H9 (cell line): ENCODE data around the gene GTF2F2. TPM values are rescaled to one million over a fixed set of nuclear protein-coding genes. Genes with fewer than 3 reads are reported as not detected.

Source experiments
- DNase-seq: peaks from one replicate; pipeline ENCODE4 v3.0.0-alpha.2; 2017
- H2AFZ ChIP-seq: one replicate; pipeline ENCODE4 v1.6.1; 2013; ENCODE audit warnings: mild to moderate bottlenecking, low read length, control low read depth, moderate library complexity
- H2AK5ac ChIP-seq: 2 replicates; pipeline ENCODE4 v1.6.1; 2013; ENCODE audit warnings: low read length, control low read depth, mixed read lengths; ENCODE audit not compliant: insufficient read length
- H2BK120ac ChIP-seq: one replicate; pipeline ENCODE4 v1.6.1; 2013; ENCODE audit warnings: low read depth, mild to moderate bottlenecking, low read length, control low read depth, inconsistent platforms; ENCODE audit not compliant: poor library complexity, severe bottlenecking
- H2BK12ac ChIP-seq: 2 replicates; pipeline ENCODE4 v1.6.1; 2013; ENCODE audit warnings: low read length, control low read depth, mixed read lengths, low read depth; ENCODE audit not compliant: insufficient read length
- H2BK15ac ChIP-seq: 2 replicates; pipeline ENCODE4 v1.6.1; 2013; ENCODE audit warnings: low read depth, low read length, control low read depth
- H2BK20ac ChIP-seq: one replicate; pipeline ENCODE4 v1.6.1; 2013; ENCODE audit warnings: low read depth, mild to moderate bottlenecking, low read length, control low read depth, inconsistent platforms; ENCODE audit not compliant: poor library complexity, severe bottlenecking
- H2BK5ac ChIP-seq: 2 replicates; pipeline ENCODE4 v1.6.1; 2013; ENCODE audit warnings: low read length, control low read depth, mixed read lengths; ENCODE audit not compliant: insufficient read length
- H3K14ac ChIP-seq: 2 replicates; pipeline ENCODE4 v1.6.1; 2013; ENCODE audit warnings: low read length, control low read depth; ENCODE audit not compliant: insufficient read depth
- H3K18ac ChIP-seq: 2 replicates; pipeline ENCODE4 v1.6.1; 2013; ENCODE audit warnings: low read depth, mild to moderate bottlenecking, mixed read lengths, low read length, control low read depth; ENCODE audit not compliant: insufficient read length
- H3K23ac ChIP-seq: 2 replicates; pipeline ENCODE4 v1.6.1; 2013; ENCODE audit warnings: low read length, control low read depth, mixed read lengths, low read depth; ENCODE audit not compliant: insufficient read length
- H3K23me2 ChIP-seq: 2 replicates; pipeline ENCODE4 v1.6.1; 2013; ENCODE audit warnings: low read depth, mild to moderate bottlenecking, mixed read lengths, low read length, control low read depth; ENCODE audit not compliant: insufficient read length, poor library complexity, severe bottlenecking
- H3K27ac ChIP-seq: 2 replicates; pipeline ENCODE4 v1.5.1; 2013; ENCODE audit warnings: low read length, control low read depth, mixed read lengths, low read depth; ENCODE audit not compliant: insufficient read length
- H3K27me3 ChIP-seq: 2 replicates; pipeline ENCODE4 v1.6.1; 2013; ENCODE audit warnings: low read length, control low read depth, inconsistent platforms; ENCODE audit not compliant: insufficient read depth
- H3K4ac ChIP-seq: 2 replicates; pipeline ENCODE4 v1.6.1; 2013; ENCODE audit warnings: low read depth, mild to moderate bottlenecking, control low read depth, inconsistent platforms, low read length, moderate library complexity
- H3K4me1 ChIP-seq: 2 replicates; pipeline ENCODE4 v1.6.1; 2013; ENCODE audit warnings: low read length, control low read depth, inconsistent platforms; ENCODE audit not compliant: insufficient read depth
- H3K4me2 ChIP-seq: 2 replicates; pipeline ENCODE4 v1.6.1; 2013; ENCODE audit warnings: low read length, control low read depth, mixed read lengths; ENCODE audit not compliant: insufficient read length, insufficient read depth
- H3K56ac ChIP-seq: 2 replicates; pipeline ENCODE4 v1.6.1; 2013; ENCODE audit warnings: low read depth, mild to moderate bottlenecking, mixed read lengths, low read length, control low read depth; ENCODE audit not compliant: insufficient read length
- H3K79me1 ChIP-seq: 2 replicates; pipeline ENCODE4 v1.6.1; 2013; ENCODE audit warnings: low read depth, mild to moderate bottlenecking, moderate library complexity, low read length, control low read depth, inconsistent platforms; ENCODE audit not compliant: insufficient read depth, poor library complexity, severe bottlenecking
- H3K79me2 ChIP-seq: 2 replicates; pipeline ENCODE4 v1.6.1; 2013; ENCODE audit warnings: low read length, control low read depth, inconsistent platforms; ENCODE audit not compliant: insufficient read depth
- H3K9ac ChIP-seq: 2 replicates; pipeline ENCODE4 v1.6.1; 2013; ENCODE audit warnings: low read length, control low read depth, mixed read lengths; ENCODE audit not compliant: insufficient read length; ENCODE audit errors: extremely low read depth
- H3K9me3 ChIP-seq: one replicate; pipeline ENCODE4 v1.6.1; 2013; ENCODE audit warnings: low read depth, low read length, inconsistent platforms; ENCODE audit not compliant: control insufficient read depth
- H3T11ph ChIP-seq: one replicate; pipeline ENCODE4 v1.6.1; 2013; ENCODE audit warnings: mild to moderate bottlenecking, low read length, control low read depth, inconsistent platforms
- H4K20me1 ChIP-seq: one replicate; pipeline ENCODE4 v1.6.1; 2013; ENCODE audit not compliant: control insufficient read depth, insufficient read length, insufficient read depth
- H4K5ac ChIP-seq: 2 replicates; pipeline ENCODE4 v1.6.1; 2013; ENCODE audit warnings: low read depth, mild to moderate bottlenecking, mixed read lengths, low read length, control low read depth; ENCODE audit not compliant: insufficient read length
- H4K8ac ChIP-seq: replicated peaks from 2 replicates; pipeline ENCODE4 v1.6.1; 2013; ENCODE audit warnings: low read length, control low read depth, mixed read lengths, low read depth; ENCODE audit not compliant: insufficient read length
- H4K91ac ChIP-seq: 2 replicates; pipeline ENCODE4 v1.6.1; 2013; ENCODE audit warnings: low read depth, mild to moderate bottlenecking, moderate library complexity, mixed read lengths, low read length, control low read depth; ENCODE audit not compliant: insufficient read length
- H3K27ac Mint-ChIP-seq, 3 experiments: 2 replicates in 2 of 3; 3 replicates in 1 of 3; pipeline ENCODE4 v1.8.0; 2020 to 2021; ENCODE audit warnings: mixed read lengths in 3 of 3, mild to moderate bottlenecking in 1 of 3, moderate library complexity in 1 of 3
- H3K27me3 Mint-ChIP-seq: 2 replicates; pipeline ENCODE4 v1.8.0; 2021; ENCODE audit warnings: low read depth, mild to moderate bottlenecking, moderate library complexity, mixed read lengths
- H3K36me3 Mint-ChIP-seq, 3 experiments: 2 replicates in 2 of 3; 3 replicates in 1 of 3; pipeline ENCODE4 v1.8.0; 2020 to 2021; ENCODE audit warnings: low read depth in 3 of 3, mixed read lengths in 3 of 3; ENCODE audit not compliant: insufficient read depth in 1 of 3
- H3K4me1 Mint-ChIP-seq, 2 experiments: 2 replicates each; pipeline ENCODE4 v1.8.0; 2020; ENCODE audit warnings: mixed read lengths in 2 of 2
- H3K4me3 Mint-ChIP-seq, 2 experiments: 2 replicates in 1 of 2; 3 replicates in 1 of 2; pipeline ENCODE4 v1.8.0; 2020 to 2021; ENCODE audit warnings: mild to moderate bottlenecking in 2 of 2, mixed read lengths in 2 of 2, moderate library complexity in 1 of 2
- H3K9me3 Mint-ChIP-seq, 2 experiments: 2 replicates in 1 of 2; 3 replicates in 1 of 2; pipeline ENCODE4 v1.8.0; 2020; ENCODE audit warnings: mild to moderate bottlenecking in 2 of 2, mixed read lengths in 2 of 2, moderate library complexity in 1 of 2
- WGBS: extraction: QIAGEN DNeasy Blood & Tissue Kit; methylation state at CpG from one replicate; pipeline ENCODE4 v1.1.7; 2013; ENCODE audit warnings: missing lambda C conversion rate, low lambda C conversion rate, mixed read lengths; ENCODE audit not compliant: insufficient read length; ENCODE audit errors: extremely low coverage; 5-methylcytosine and 5-hydroxymethylcytosine counted together
- total RNA-seq: library from RNA; stranded (reverse); gene quantifications from 2 replicates; pipeline ENCODE4 v1.2.1, GENCODE V29; 2021
- TF ChIP-seq, protein P1 (sequence below): fragments of 200-600 bp; sonication (generic); conservative IDR thresholded peaks from 3 replicates; pipeline ENCODE4 v1.8.0; 2021; ENCODE audit warnings: antibody characterized with exemption, mild to moderate bottlenecking

Gene GTF2F2
- total RNA-seq, 1 experiment from 2014 or later, result 29.6 TPM

DNA sequence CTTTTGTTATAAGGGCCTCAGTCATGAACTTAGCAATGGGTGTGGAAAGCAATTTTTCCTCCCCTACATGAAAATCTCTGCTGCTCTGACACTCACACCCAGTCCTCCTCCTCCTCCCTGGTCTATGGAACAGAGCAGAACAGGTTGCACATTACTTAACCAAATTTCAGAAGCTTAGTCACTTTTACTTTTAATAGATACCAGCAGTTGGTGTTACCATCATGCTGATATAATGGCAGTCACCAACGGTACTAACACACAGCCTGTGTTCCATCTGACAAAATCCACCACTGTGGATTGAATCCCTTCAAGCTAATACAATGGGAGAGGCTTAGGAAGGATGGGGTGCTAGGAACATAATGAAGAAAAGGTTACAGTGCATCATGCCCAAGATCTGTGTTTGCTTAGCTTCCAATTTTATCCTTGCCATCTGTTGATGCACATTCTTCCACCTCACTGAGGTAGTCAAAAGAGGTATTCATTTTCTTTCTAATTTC, 210.9 kb downstream of the GTF2F2 start:
- Histone ChIP-seq H3K79me1 (no peaks in the 10 kb centered on the region), H2AK5ac (no peak overlapping the region), H4K91ac (no peak overlapping the region), H3K27me3 (no peaks in the 10 kb centered on the region), H3K14ac (no peak overlapping the region), H2BK12ac (no peak overlapping the region), H3K4me2 (no peak overlapping the region), H2BK120ac (no peak overlapping the region), H2BK5ac (no peak overlapping the region), H3K9ac (no peak overlapping the region), H3K79me2 (no peaks in the 10 kb centered on the region), H3K18ac (no peak overlapping the region), H3K27ac (no peak overlapping the region), H3K56ac (no peak overlapping the region), H2BK15ac (no peak overlapping the region), H3K23me2 (no peaks in the 10 kb centered on the region), H4K5ac (no peak overlapping the region), H4K20me1 (no peaks in the 10 kb centered on the region), H3K4me1 (no peaks in the 10 kb centered on the region), H2AFZ (no peak overlapping the region), H2BK20ac (no peak overlapping the region), H3K23ac (no peak overlapping the region), H3T11ph (no peak overlapping the region), H3K4ac (no peak overlapping the region), H3K9me3 (no peaks in the 10 kb centered on the region), H4K8ac (no peak overlapping the region)
- no peak for DNase-seq
- no CpG with 5 or more reads among the region's 1 CpG for WGBS
- Mint-ChIP-seq H3K36me3 (peaks cover 6 to 22% (median 10%) of the 10 kb centered on the region in 3 experiments; a peak in 6 of 7 replicates), H3K4me3 (no peak overlapping the region; a peak in 1 of 5 replicates), H3K9me3 (no peaks in the 10 kb centered on the region), H3K27me3 (no peaks in the 10 kb centered on the region), H3K4me1 (peaks cover 22 to 33% of the 10 kb centered on the region in 2 experiments), H3K27ac (peak overlapping the region in 1 of 3 experiments; percentile 20; a peak in 2 of 7 replicates)
- TF ChIP-seq, protein P1, sequence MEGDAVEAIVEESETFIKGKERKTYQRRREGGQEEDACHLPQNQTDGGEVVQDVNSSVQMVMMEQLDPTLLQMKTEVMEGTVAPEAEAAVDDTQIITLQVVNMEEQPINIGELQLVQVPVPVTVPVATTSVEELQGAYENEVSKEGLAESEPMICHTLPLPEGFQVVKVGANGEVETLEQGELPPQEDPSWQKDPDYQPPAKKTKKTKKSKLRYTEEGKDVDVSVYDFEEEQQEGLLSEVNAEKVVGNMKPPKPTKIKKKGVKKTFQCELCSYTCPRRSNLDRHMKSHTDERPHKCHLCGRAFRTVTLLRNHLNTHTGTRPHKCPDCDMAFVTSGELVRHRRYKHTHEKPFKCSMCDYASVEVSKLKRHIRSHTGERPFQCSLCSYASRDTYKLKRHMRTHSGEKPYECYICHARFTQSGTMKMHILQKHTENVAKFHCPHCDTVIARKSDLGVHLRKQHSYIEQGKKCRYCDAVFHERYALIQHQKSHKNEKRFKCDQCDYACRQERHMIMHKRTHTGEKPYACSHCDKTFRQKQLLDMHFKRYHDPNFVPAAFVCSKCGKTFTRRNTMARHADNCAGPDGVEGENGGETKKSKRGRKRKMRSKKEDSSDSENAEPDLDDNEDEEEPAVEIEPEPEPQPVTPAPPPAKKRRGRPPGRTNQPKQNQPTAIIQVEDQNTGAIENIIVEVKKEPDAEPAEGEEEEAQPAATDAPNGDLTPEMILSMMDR, result no peak
